Measurements from ENCODE around the gene GCSAM. TPM values are rescaled to one million over a fixed set of nuclear protein-coding genes. Genes with fewer than 3 reads are reported as not detected.
A peak's percentile ranks its signal among the peaks of the same experiment; 100 is the strongest.
"Not testable (repeated sequence)": the region's sequence is repeated elsewhere in the genome, so short reads cannot be mapped to it uniquely, and the experiment has no call there.

GCSAM gene
- total RNA-seq, 4 donors from 2014 or later = 0.52 to 1.8 (median 0.91) TPM; not detected in 1

DNA sequence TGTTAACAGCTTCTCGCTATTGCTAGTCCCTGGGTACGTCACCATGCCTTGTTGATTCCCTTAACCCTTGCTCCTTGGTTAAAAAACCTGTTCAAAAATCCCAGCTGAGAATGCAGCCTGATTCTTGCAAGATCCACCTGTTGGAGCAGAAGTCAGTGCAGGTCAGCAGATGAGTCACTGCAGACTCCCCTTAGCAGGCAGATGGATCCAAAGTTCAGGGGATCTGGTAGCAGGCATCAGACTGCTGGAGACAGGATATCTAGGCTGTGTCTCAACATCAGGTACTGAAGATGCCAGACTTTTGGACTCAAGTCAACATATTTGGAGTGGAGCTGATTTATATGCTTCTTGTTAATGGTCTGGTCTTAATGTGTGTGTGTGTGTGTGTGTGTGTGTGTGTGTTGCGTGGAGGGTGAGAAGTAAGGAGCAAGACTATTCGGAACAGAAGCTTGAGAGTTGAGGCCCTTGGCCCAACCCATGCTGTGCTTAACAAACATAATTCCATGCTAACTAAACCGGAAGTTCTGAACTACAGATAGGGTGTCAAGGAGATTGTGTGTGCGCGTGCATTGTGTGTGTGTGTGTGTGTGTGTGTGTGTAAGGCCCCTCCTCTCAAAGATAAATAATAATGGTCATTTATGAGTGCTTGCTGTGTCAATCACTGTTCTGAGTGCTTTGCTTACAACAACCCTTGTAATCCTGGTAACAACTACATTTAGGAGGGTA is 47.9 kb downstream of the GCSAM start:
- no peak for DNase-seq (ENCODE audit: low spot score in 2 of 2)
- no peak overlapping the region for H3K4me3 ChIP-seq (ENCODE audit: low read depth, poor library complexity, severe bottlenecking)
- WGBS, 2 donors = 82 to 85% methylated on average over 7 of the region's 7 CpGs
- intact Hi-C loops (cut with DNase I; ENCODE audit: low total_unique reads) = no loop called here
- TF ChIP-seq, protein P1, sequence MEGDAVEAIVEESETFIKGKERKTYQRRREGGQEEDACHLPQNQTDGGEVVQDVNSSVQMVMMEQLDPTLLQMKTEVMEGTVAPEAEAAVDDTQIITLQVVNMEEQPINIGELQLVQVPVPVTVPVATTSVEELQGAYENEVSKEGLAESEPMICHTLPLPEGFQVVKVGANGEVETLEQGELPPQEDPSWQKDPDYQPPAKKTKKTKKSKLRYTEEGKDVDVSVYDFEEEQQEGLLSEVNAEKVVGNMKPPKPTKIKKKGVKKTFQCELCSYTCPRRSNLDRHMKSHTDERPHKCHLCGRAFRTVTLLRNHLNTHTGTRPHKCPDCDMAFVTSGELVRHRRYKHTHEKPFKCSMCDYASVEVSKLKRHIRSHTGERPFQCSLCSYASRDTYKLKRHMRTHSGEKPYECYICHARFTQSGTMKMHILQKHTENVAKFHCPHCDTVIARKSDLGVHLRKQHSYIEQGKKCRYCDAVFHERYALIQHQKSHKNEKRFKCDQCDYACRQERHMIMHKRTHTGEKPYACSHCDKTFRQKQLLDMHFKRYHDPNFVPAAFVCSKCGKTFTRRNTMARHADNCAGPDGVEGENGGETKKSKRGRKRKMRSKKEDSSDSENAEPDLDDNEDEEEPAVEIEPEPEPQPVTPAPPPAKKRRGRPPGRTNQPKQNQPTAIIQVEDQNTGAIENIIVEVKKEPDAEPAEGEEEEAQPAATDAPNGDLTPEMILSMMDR (IDR thresholded peaks at IDR 0.05) = no peak
- no peak for TF ChIP-seq POLR2A (IDR thresholded peaks at IDR 0.05)

- WGBS, 2 donors = 76 to 80% methylated on average over 4 of the region's 4 CpGs
- H3K4me3 ChIP-seq (ENCODE audit: low read depth, poor library complexity, severe bottlenecking) = no peak overlapping the region
- intact Hi-C loops (cut with DNase I; ENCODE audit: low total_unique reads) = no loop called here
- no peak for TF ChIP-seq POLR2A (IDR thresholded peaks at IDR 0.05)
- TF ChIP-seq, protein P1 (IDR thresholded peaks at IDR 0.05) = no peak
- DNase-seq (ENCODE audit: low spot score in 2 of 2) = no peak
These were observed 49.8 kb downstream of the GCSAM start for GRCh38 chr3:112083239-112083638.

DNA sequence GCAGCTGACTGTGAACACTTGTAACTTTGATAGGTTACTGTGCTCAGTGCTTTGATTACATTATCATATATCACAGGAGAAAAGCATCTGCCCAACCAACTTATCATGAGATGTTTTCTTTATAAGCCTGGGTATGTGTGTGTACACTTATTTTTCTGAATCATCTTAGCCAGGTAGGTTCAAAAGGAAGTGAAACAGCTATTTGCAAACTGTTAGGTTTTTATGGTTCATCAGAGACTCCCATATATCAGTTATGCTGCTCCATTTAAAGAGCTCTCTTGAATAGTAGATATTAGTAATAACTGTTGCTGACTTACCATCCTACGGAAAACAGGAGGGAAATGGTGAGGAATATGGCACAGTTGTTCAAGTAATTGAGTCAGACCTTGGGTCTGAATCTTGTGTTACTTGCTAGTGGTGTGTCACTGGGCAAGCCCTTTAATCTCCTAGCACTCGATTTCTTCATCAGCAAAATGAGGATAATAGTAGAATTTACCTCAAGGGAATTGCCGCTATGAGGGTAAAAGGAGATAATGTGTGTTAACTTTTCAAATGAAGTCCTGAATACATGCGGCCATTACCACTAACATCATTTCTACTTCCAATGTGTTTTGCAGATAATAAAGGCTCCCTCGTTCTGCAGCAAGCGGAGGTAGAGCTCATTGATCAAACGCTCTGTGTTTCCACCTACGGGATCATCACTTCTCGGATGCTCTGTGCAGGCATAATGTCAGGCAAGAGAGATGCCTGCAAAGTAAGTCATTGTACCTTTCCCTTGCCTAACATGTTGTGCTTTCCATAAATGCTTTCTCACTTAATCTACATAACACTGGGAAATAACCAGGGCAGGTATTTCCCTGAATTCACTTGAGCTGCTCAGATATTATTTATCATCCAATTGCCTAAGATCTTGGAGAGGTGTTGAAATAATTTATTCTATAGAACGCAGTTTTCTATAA is 54.6 kb downstream of the GCSAM start:
- no peak for DNase-seq (ENCODE audit: low spot score in 2 of 2)
- no peak overlapping the region for H3K4me3 ChIP-seq (ENCODE audit: low read depth, poor library complexity, severe bottlenecking)
- intact Hi-C loops (cut with DNase I; ENCODE audit: low total_unique reads) = no loop called here
- whole genome bisulfite sequencing, 2 donors = 71 to 86% methylated on average over 10 of the region's 10 CpGs
- TF ChIP-seq, protein P1 (IDR thresholded peaks at IDR 0.05) = no peak
- no peak for TF ChIP-seq POLR2A (IDR thresholded peaks at IDR 0.05)

- DNase-seq (ENCODE audit: low spot score in 2 of 2) = peak in 1 of 2 donors; percentile 51
- intact Hi-C loops (cut with DNase I; ENCODE audit: low total_unique reads) = no loop called here
- no peak overlapping the region for H3K4me3 ChIP-seq (ENCODE audit: low read depth, poor library complexity, severe bottlenecking)
These were observed 58.2 kb downstream of the GCSAM start for GRCh38 chr3:112074616-112075497.

GRCh38 chr3:112074006-112074405 is 59.0 kb downstream of the GCSAM start:
- H3K4me3 ChIP-seq (ENCODE audit: low read depth, poor library complexity, severe bottlenecking) = no peak overlapping the region
- intact Hi-C loops (cut with DNase I; ENCODE audit: low total_unique reads) = no loop called here
- DNase-seq (ENCODE audit: low spot score in 2 of 2) = no peak
- 68 to 78% methylated on average over 2 of the region's 2 CpGs for WGBS, 2 donors
- no peak for TF ChIP-seq POLR2A (IDR thresholded peaks at IDR 0.05)
- TF ChIP-seq, protein P1 (IDR thresholded peaks at IDR 0.05) = no peak

More at GRCh38 chr3:112074616-112075497, 58.2 kb downstream of the GCSAM start:
- 29 to 33% methylated on average over 6 of the region's 6 CpGs for WGBS, 2 donors
- TF ChIP-seq, protein P1 (IDR thresholded peaks at IDR 0.05) = no peak
- TF ChIP-seq POLR2A (IDR thresholded peaks at IDR 0.05) = no peak

DNA sequence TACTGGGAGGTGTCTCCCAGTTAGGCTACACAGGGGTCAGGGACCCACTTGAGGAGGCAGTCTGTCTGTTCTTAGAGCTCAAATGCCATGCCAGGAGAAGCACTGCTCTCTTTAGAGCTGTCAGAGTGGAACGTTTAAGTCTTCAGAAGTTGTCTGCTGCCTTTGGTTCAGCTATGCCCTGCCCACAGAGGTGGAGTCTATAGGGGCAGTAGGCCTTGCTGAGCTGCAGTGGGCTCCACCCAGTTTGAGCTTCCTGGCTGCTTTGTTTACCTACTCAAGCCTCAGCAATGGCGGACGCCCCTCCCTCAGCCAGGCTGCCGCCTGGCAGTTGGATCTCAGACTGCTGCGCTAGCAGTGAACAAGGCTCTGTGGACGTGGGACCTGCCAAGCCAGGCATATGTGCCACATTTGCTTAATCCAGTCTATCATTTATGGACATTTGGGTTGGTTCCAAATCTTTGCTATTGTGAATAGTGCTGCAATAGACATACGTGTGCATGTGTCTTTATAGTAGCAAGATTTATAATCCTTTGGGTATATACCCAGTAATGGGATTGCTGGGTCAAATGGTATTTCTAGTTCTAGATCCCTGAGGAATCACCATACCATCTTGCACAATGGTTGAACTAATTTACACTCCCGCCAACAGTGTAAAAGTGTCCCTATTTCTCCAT is 60.5 kb downstream of the GCSAM start:
- H3K4me3 ChIP-seq (ENCODE audit: low read depth, poor library complexity, severe bottlenecking); intact Hi-C loops (cut with DNase I; ENCODE audit: low total_unique reads); DNase-seq (ENCODE audit: low spot score in 2 of 2): not testable (repeated sequence)
- WGBS, 2 donors = 62 to 76% methylated on average over 8 of the region's 8 CpGs

Measured in lower leg skin (tissue), 4 donors.